ENCODE data around the gene AIP. TPM values are rescaled to one million over a fixed set of nuclear protein-coding genes. Genes with fewer than 3 reads are reported as not detected.

The AIP gene
- total and polyA plus RNA-seq, 2 of the 8 experiments (the other 6 are each of a cell fraction or from before 2014, with no cell fraction given), result 29.8 to 54.4 TPM

DNA sequence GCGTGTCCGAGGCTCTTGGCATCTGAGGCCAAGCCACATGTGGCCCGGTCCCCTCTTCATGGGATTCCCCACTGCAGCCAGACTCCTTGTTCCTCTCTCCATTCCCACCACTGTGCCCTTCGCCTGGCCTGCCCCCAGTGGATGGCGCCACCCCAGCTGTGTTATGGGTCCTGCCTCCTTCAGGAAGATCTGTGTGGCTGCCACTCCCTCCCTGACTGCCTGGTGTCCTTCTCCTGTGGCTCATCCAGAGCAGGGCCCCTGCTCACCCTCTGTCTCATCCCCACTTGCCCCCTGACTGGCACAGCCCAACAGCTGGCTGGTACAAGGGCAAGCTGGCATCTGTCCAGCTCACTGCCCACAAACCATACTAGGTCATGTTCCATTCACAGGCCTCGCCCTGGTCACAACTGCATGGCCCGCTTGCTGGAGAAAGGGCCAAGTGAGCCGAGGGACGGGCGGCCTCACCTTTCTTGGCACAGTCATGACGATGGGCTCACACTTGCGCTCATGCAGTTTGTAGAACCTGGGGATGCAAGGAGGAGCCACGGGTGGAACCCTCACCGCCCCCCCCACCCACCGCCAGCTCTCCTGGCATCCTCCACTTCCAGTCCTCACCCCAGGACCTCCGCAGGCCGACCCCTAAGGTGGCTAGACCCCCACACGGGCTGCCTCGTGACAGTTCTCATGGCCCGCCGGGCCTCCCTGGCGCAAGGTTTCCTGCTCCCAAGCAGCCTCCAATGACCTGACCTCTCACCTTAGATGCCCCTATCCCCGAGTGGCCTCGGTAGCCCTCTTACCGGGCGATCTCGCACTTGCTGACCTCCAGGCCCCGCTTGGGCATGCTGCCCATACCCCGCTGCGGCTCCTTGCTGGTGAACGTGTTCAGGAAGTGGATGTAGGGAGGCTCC is 43.3 kb upstream of the AIP start:
- Histone ChIP-seq H4K5ac (ENCODE audit: insufficient read length, low read depth, low read length) (no peak overlapping the region), H3K4ac (replicated peaks; ENCODE audit: insufficient read length, low read depth, low read length) (peak overlapping the region; percentile 53), H3K4me3 (ENCODE audit: extremely low read depth in 1 of 4, insufficient read depth in 2 of 4, low read depth in 3 of 4, low read length in 4 of 4) (no peak overlapping the region), H2BK12ac (ENCODE audit: low read depth, low read length) (no peak overlapping the region; the same call in 1 of the 2 replicates), H4K20me1 (replicated peaks in 1 of 2; ENCODE audit: control insufficient read depth in 1 of 2, insufficient read depth in 2 of 2, low read length in 2 of 2) (peaks cover 4 to 21% of the 10 kb centered on the region in 2 experiments), H3K79me1 (ENCODE audit: low read depth, low read length) (0 out of 2 replicates have a peak, but pooled peaks cover 2% of the 10 kb centered on the region), H3K14ac (ENCODE audit: insufficient read length) (no peak overlapping the region), H4K8ac (ENCODE audit: extremely low read depth, insufficient read depth, low read length) (no peak overlapping the region), H2AFZ (ENCODE audit: low read length) (no peak overlapping the region), H3K79me2 (ENCODE audit: control insufficient read depth in 1 of 2, insufficient read depth in 2 of 2, low read length in 2 of 2) (no peaks in the 10 kb centered on the region), H2BK120ac (replicated peaks; ENCODE audit: low read depth, low read length) (no peak overlapping the region), H3K9ac (replicated peaks in 1 of 4; ENCODE audit: extremely low read depth in 1 of 4, low read depth in 3 of 4, low read length in 3 of 4) (no peak overlapping the region), H3K23ac (ENCODE audit: insufficient read length) (no peak overlapping the region), H2BK15ac (ENCODE audit: low read length) (no peak overlapping the region), H3K27ac (ENCODE audit: low read depth, low read length) (no peak overlapping the region), H2AK5ac (ENCODE audit: low read depth, low read length) (no peak overlapping the region), H3K4me2 (ENCODE audit: insufficient read depth in 1 of 2, low read depth in 2 of 2, low read length in 2 of 2) (no peak overlapping the region), H2BK5ac (ENCODE audit: low read depth, low read length) (no peak overlapping the region), H3K56ac (replicated peaks; ENCODE audit: insufficient read length, low read depth, low read length) (no peak overlapping the region), H3K27me3 (replicated peaks in 1 of 4; ENCODE audit: control insufficient read depth in 3 of 4, extremely low read depth in 1 of 4, insufficient read depth in 3 of 4, low read length in 3 of 4) (no peaks in the 10 kb centered on the region), H3K4me1 (replicated peaks in 1 of 4; ENCODE audit: control insufficient read depth in 3 of 4, insufficient read depth in 4 of 4, low read length in 3 of 4) (peaks cover 0 to 24% (median 16%) of the 10 kb centered on the region in 4 experiments; a peak in 6 of 7 replicates), H3K36me3 (ENCODE audit: control insufficient read depth in 2 of 4, insufficient read depth in 4 of 4, low read length in 3 of 4) (peaks cover 6 to 21% (median 10%) of the 10 kb centered on the region in 4 experiments; a peak in 5 of 8 replicates), H3K23me2 (ENCODE audit: low read depth, low read length) (peaks cover 2% of the 10 kb centered on the region; the same call in 1 of the 2 replicates), H2BK20ac (ENCODE audit: low read length) (no peak overlapping the region), H3K9me3 (ENCODE audit: insufficient read depth in 2 of 2, low read depth in 1 of 2, low read length in 1 of 2) (no peaks in the 10 kb centered on the region), H4K91ac (replicated peaks; ENCODE audit: insufficient read length, low read length) (no peak overlapping the region), H3K18ac (ENCODE audit: extremely low read depth, low read length) (no peak overlapping the region)
- ChIA-PET POLR2A (ENCODE audit: partially characterized antibody) (interaction anchor here (0.6 to 12.5 kb wide), 17 partner anchors 7 to 53 kb away, joined by 3 to 104 read pairs (median 6); partner anchors contain the start of genes CABP4, CARNS1, PPP1CA and RPS6KB2), CTCF (ENCODE audit: partially characterized antibody) (interaction anchor here (0.6 to 2.2 kb wide), 10 partner anchors 11 to 594 kb away, joined by 3 to 8 read pairs (median 4); no protein-coding TSS in a partner anchor)
- WGBS, 2 experiments (ENCODE audit: extremely low coverage in 1 of 2, insufficient coverage in 1 of 2, insufficient read length in 1 of 2, insufficient replicate concordance in 2 of 2, low coverage in 1 of 2, low lambda C conversion rate in 2 of 2, missing lambda C conversion rate in 1 of 2), result 87% methylated on average over 26 of the region's 31 CpGs; no CpG with 5 or more reads in 1 of the 2 experiments
- no peak for FAIRE-seq
- DNase-seq (ENCODE audit: low read depth in 1 of 2, low spot score in 2 of 2), result no peak
- TF ChIP-seq POLR2AphosphoS5 (IDR thresholded peaks at IDR 0.05; ENCODE audit: low read depth, low read length) (peak; percentile 27), TAF7 (optimal IDR thresholded peaks at IDR 0.05; ENCODE audit: borderline replicate concordance, low read depth, low read length) (no peak), RAD21 (IDR thresholded peaks at IDR 0.05 in 1 of 2, conservative IDR thresholded peaks at IDR 0.05 in 1 of 2; ENCODE audit: low read depth in 2 of 2, low read length in 2 of 2) (peak; percentile 31 to 46; a peak in 3 of 4 replicates)
- TF ChIP-seq, protein P1, sequence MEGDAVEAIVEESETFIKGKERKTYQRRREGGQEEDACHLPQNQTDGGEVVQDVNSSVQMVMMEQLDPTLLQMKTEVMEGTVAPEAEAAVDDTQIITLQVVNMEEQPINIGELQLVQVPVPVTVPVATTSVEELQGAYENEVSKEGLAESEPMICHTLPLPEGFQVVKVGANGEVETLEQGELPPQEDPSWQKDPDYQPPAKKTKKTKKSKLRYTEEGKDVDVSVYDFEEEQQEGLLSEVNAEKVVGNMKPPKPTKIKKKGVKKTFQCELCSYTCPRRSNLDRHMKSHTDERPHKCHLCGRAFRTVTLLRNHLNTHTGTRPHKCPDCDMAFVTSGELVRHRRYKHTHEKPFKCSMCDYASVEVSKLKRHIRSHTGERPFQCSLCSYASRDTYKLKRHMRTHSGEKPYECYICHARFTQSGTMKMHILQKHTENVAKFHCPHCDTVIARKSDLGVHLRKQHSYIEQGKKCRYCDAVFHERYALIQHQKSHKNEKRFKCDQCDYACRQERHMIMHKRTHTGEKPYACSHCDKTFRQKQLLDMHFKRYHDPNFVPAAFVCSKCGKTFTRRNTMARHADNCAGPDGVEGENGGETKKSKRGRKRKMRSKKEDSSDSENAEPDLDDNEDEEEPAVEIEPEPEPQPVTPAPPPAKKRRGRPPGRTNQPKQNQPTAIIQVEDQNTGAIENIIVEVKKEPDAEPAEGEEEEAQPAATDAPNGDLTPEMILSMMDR (IDR thresholded peaks at IDR 0.05; ENCODE audit: control extremely low read depth in 1 of 3, insufficient read depth in 1 of 3, low read depth in 1 of 3, low read length in 3 of 3), result peak in 2 of 3 experiments; percentile 53 to 60; a peak in 3 of 4 replicates

Measured in H1 (cell line).